K562 (cell line): ENCODE results near the gene GPR27. TPM values are rescaled to one million over a fixed set of nuclear protein-coding genes. Genes with fewer than 3 reads are reported as not detected.

Experiments used
- CEBPG ChIP-seq, 3 experiments: fragments of 200-800 bp in 1 of 3; sonication (Bioruptor generic) in 1 of 3; sonication (generic) in 1 of 3; formaldehyde crosslinking in 1 of 3; IDR thresholded peaks in 2 of 3; conservative IDR thresholded peaks in 1 of 3; 2 replicates each; pipeline versions ENCODE4 v1.6.1 to v1.8.0; 2016 to 2022; ENCODE audit warnings: missing compliant biosample characterization in 2 of 3, missing genetic modification characterization in 2 of 3, mild to moderate bottlenecking in 1 of 3, missing genetic modification reagents in 1 of 3
- NFIX ChIP-seq: fragments of 250-450 bp; sonication (Bioruptor Pico); IDR thresholded peaks from 2 replicates; pipeline ENCODE4 v1.4.0; 2020; ENCODE audit warnings: low read depth, mild to moderate bottlenecking, moderate library complexity
- polyA plus RNA-seq, 8 experiments: library from polyadenylated mRNA; depleted of rRNA in 4 of 8; stranded (reverse) in 5 of 8; unstranded in 3 of 8; fragments of >200 nt; fragmentation: Nextera tagmentation in 2 of 8; fragmentation: Illumina TruSeq in 1 of 8; extraction: Ambion mirVana in 2 of 8; extraction: Trizol in 1 of 8; gene quantifications; 2 replicates each; pipeline versions ENCODE4 v1.2.1 to v1.2.3, GENCODE V29; 2011 to 2014; ENCODE audit warnings: inconsistent platforms in 1 of 8, missing spikeins in 1 of 8
- total RNA-seq, 7 experiments: library from RNA; depleted of rRNA in 6 of 7; stranded (reverse); fragments of >200 nt in 6 of 7; fragmentation: Illumina TruSeq in 2 of 7; extraction: Trizol in 2 of 7; gene quantifications; 2 replicates each; pipeline versions ENCODE4 v1.2.1 to v1.2.3, GENCODE V29; 2011 to 2021; ENCODE audit warnings: low replicate concordance in 1 of 7
- TF ChIP-seq, protein P1 (sequence below): fragments of 250-450 bp; sonication (Bioruptor Pico); IDR thresholded peaks from 2 replicates; pipeline ENCODE4 v1.5.1; 2021; ENCODE audit warnings: mild to moderate bottlenecking
- TF ChIP-seq, protein P2 (sequence below): sonication (generic); formaldehyde crosslinking; IDR thresholded peaks from 2 replicates; pipeline ENCODE4 v1.4.0; 2020; ENCODE audit warnings: mild to moderate bottlenecking, missing genetic modification reagents
- TF ChIP-seq, protein P3 (sequence below): sonication (generic); formaldehyde crosslinking; IDR thresholded peaks from 2 replicates; pipeline ENCODE4 v1.8.0; 2023; ENCODE audit warnings: mild to moderate bottlenecking, missing genetic modification reagents

The GPR27 gene
- total and polyA plus RNA-seq, 9 of the 15 experiments (the other 6 are each of a cell fraction or from before 2014, with no cell fraction given), result not detected

DNA sequence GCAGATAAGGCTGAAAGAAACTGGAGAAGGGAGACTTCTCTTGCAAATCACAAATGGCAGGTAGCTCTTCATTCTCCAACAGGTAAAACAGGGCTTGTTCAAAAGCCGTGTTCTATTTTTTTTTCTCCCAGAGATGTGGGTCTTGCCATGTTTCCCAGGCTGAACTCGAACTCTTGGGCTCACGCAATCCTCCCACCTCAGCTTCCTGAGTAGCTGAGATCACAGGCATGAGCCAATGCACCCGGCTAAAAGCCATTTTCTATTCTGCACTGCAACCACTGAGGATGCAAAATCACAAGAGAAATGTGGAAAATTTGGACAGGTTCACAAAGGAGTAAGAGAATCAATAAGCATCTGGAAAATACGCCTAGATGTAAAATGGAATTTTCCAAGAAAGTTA is 48.0 kb upstream of the GPR27 start (continued):
- TF ChIP-seq, protein P1, sequence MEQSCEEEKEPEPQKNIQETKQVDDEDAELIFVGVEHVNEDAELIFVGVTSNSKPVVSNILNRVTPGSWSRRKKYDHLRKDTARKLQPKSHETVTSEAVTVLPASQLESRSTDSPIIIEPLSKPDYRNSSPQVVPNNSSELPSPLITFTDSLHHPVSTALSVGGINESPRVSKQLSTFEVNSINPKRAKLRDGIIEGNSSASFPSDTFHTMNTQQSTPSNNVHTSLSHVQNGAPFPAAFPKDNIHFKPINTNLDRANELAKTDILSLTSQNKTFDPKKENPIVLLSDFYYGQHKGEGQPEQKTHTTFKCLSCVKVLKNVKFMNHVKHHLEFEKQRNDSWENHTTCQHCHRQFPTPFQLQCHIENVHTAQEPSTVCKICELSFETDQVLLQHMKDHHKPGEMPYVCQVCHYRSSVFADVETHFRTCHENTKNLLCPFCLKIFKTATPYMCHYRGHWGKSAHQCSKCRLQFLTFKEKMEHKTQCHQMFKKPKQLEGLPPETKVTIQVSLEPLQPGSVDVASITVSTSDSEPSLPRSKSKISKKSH (CRISPR knock-in tag), result no peak
- TF ChIP-seq, protein P2, sequence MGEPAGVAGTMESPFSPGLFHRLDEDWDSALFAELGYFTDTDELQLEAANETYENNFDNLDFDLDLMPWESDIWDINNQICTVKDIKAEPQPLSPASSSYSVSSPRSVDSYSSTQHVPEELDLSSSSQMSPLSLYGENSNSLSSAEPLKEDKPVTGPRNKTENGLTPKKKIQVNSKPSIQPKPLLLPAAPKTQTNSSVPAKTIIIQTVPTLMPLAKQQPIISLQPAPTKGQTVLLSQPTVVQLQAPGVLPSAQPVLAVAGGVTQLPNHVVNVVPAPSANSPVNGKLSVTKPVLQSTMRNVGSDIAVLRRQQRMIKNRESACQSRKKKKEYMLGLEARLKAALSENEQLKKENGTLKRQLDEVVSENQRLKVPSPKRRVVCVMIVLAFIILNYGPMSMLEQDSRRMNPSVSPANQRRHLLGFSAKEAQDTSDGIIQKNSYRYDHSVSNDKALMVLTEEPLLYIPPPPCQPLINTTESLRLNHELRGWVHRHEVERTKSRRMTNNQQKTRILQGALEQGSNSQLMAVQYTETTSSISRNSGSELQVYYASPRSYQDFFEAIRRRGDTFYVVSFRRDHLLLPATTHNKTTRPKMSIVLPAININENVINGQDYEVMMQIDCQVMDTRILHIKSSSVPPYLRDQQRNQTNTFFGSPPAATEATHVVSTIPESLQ, result no peak
- no peak for TF ChIP-seq NFIX (CRISPR knock-in tag)
- TF ChIP-seq CEBPG (CRISPR knock-in tag; IDR thresholded peaks at IDR 0.05), result no peak
- TF ChIP-seq CEBPG (tag; conservative IDR thresholded peaks at IDR 0.05 in 1 of 2, IDR thresholded peaks at IDR 0.05 in 1 of 2), result no peak
- TF ChIP-seq, protein P3, sequence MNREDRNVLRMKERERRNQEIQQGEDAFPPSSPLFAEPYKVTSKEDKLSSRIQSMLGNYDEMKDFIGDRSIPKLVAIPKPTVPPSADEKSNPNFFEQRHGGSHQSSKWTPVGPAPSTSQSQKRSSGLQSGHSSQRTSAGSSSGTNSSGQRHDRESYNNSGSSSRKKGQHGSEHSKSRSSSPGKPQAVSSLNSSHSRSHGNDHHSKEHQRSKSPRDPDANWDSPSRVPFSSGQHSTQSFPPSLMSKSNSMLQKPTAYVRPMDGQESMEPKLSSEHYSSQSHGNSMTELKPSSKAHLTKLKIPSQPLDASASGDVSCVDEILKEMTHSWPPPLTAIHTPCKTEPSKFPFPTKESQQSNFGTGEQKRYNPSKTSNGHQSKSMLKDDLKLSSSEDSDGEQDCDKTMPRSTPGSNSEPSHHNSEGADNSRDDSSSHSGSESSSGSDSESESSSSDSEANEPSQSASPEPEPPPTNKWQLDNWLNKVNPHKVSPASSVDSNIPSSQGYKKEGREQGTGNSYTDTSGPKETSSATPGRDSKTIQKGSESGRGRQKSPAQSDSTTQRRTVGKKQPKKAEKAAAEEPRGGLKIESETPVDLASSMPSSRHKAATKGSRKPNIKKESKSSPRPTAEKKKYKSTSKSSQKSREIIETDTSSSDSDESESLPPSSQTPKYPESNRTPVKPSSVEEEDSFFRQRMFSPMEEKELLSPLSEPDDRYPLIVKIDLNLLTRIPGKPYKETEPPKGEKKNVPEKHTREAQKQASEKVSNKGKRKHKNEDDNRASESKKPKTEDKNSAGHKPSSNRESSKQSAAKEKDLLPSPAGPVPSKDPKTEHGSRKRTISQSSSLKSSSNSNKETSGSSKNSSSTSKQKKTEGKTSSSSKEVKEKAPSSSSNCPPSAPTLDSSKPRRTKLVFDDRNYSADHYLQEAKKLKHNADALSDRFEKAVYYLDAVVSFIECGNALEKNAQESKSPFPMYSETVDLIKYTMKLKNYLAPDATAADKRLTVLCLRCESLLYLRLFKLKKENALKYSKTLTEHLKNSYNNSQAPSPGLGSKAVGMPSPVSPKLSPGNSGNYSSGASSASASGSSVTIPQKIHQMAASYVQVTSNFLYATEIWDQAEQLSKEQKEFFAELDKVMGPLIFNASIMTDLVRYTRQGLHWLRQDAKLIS (CRISPR knock-in tag), result no peak
